Sigmoid colon (tissue), 3 donors: ENCODE data around the gene NMUR1.

Experiments
- POLR2A ChIP-seq, 2 donors: fragments of 450-650 bp; IDR thresholded peaks; one replicate each; pipeline ENCODE4 v1.6.1; 2016; ENCODE audit warnings: antibody characterized with exemption in 2 of 2, mild to moderate bottlenecking in 2 of 2, moderate library complexity in 2 of 2
- TF ChIP-seq, protein P1 (sequence below), 4 experiments: fragments of 450-650 bp in 3 of 4; fragments of 200-600 bp in 1 of 4; IDR thresholded peaks; one replicate each; pipeline ENCODE4 v1.5.1; 2016 to 2019; ENCODE audit warnings: antibody characterized with exemption in 4 of 4, mild to moderate bottlenecking in 3 of 4, moderate library complexity in 2 of 4

- TF ChIP-seq, protein P1, sequence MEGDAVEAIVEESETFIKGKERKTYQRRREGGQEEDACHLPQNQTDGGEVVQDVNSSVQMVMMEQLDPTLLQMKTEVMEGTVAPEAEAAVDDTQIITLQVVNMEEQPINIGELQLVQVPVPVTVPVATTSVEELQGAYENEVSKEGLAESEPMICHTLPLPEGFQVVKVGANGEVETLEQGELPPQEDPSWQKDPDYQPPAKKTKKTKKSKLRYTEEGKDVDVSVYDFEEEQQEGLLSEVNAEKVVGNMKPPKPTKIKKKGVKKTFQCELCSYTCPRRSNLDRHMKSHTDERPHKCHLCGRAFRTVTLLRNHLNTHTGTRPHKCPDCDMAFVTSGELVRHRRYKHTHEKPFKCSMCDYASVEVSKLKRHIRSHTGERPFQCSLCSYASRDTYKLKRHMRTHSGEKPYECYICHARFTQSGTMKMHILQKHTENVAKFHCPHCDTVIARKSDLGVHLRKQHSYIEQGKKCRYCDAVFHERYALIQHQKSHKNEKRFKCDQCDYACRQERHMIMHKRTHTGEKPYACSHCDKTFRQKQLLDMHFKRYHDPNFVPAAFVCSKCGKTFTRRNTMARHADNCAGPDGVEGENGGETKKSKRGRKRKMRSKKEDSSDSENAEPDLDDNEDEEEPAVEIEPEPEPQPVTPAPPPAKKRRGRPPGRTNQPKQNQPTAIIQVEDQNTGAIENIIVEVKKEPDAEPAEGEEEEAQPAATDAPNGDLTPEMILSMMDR (IDR thresholded peaks at IDR 0.05) = no peak
- TF ChIP-seq POLR2A (IDR thresholded peaks at IDR 0.05) = no peak
Measured at GRCh38 chr2:231518771-231519170, 11.5 kb downstream of the NMUR1 start.
